DOHH2 (cell line): ENCODE results near the gene ARHGAP19.
A peak's percentile ranks its signal among the peaks of the same experiment; 100 is the strongest.

ENCODE experiments used
- H3F3A ChIP-seq: fragments of 200-600 bp; sonication (generic), shearing (Covaris generic); 2 replicates; pipeline ENCODE4 v1.6.0; 2016; ENCODE audit warnings: antibody characterized with exemption, mild to moderate bottlenecking; ENCODE audit not compliant: control insufficient read depth, insufficient read depth
- H3K27ac ChIP-seq: fragments of 200-600 bp; sonication (generic); 2 replicates; pipeline ENCODE4 v1.5.1; 2014; ENCODE audit warnings: low read depth, mild to moderate bottlenecking, low read length, moderate library complexity
- H3K27me3 ChIP-seq: fragments of 200-600 bp; sonication (generic); 2 replicates; pipeline ENCODE4 v1.6.1; 2014; ENCODE audit warnings: mild to moderate bottlenecking, low read length, mixed read lengths; ENCODE audit not compliant: control insufficient read depth
- H3K36me3 ChIP-seq: fragments of 200-600 bp; sonication (generic); 2 replicates; pipeline ENCODE4 v1.6.1; 2014; ENCODE audit warnings: mild to moderate bottlenecking, low read length, moderate library complexity, mixed read lengths; ENCODE audit not compliant: control insufficient read depth
- H3K4me1 ChIP-seq: fragments of 200-600 bp; sonication (generic); 2 replicates; pipeline ENCODE4 v1.6.1; 2014; ENCODE audit warnings: mild to moderate bottlenecking, low read length, mixed read lengths; ENCODE audit not compliant: control insufficient read depth
- H3K4me2 ChIP-seq: fragments of 200-600 bp; sonication (generic); 2 replicates; pipeline ENCODE4 v1.6.0; 2014; ENCODE audit warnings: mild to moderate bottlenecking, low read length, moderate library complexity
- H3K4me3 ChIP-seq: fragments of 200-600 bp; sonication (generic); 2 replicates; pipeline ENCODE4 v1.5.1; 2014; ENCODE audit warnings: mild to moderate bottlenecking, low read length, mixed read lengths
- H3K79me2 ChIP-seq: fragments of 200-600 bp; sonication (generic); 2 replicates; pipeline ENCODE4 v1.6.1; 2014; ENCODE audit warnings: mild to moderate bottlenecking, low read length, mixed read lengths; ENCODE audit not compliant: control insufficient read depth
- H3K9me2 ChIP-seq: fragments of 200-600 bp; sonication (generic); replicated peaks from 2 replicates; pipeline ENCODE4 v1.6.1; 2014; ENCODE audit warnings: mild to moderate bottlenecking, low read length, mixed read lengths; ENCODE audit not compliant: control insufficient read depth
- H3K9me3 ChIP-seq: fragments of 200-600 bp; sonication (generic); 2 replicates; pipeline ENCODE4 v1.6.1; 2014; ENCODE audit warnings: antibody characterized with exemption, low read length, mixed read lengths; ENCODE audit not compliant: control insufficient read depth, insufficient read depth
- H4K20me1 ChIP-seq: fragments of 200-600 bp; sonication (generic); 2 replicates; pipeline ENCODE4 v1.6.0; 2014; ENCODE audit warnings: low read depth, mild to moderate bottlenecking, antibody characterized with exemption, low read length, moderate library complexity; ENCODE audit not compliant: control insufficient read depth, insufficient read depth
- CTCF ChIP-seq: fragments of 200-600 bp; sonication (generic); IDR thresholded peaks from one replicate; pipeline ENCODE4 v1.5.1; 2014; ENCODE audit warnings: antibody characterized with exemption, mild to moderate bottlenecking, low read depth, low read length; ENCODE audit not compliant: poor library complexity, severe bottlenecking
- EZH2phosphoT487 ChIP-seq: fragments of 200-600 bp; sonication (generic); IDR thresholded peaks from 2 replicates; pipeline ENCODE4 v1.6.1; 2017; ENCODE audit warnings: borderline replicate concordance, mild to moderate bottlenecking, antibody characterized with exemption, low read length, moderate library complexity, mixed read lengths

Gene ARHGAP19

GRCh38 chr10:97279121-97279815, 13.2 kb downstream of the ARHGAP19 start:
- Histone ChIP-seq H4K20me1 (peaks cover 4% of the 10 kb centered on the region; the same call in 1 of the 2 replicates), H3K4me2 (no peak overlapping the region; the same call in 1 of the 2 replicates), H3K9me2 (no peaks in the 10 kb centered on the region), H3K27me3 (no peaks in the 10 kb centered on the region), H3K4me1 (peaks cover 24% of the 10 kb centered on the region), H3K27ac (no peak overlapping the region), H3K79me2 (peaks cover 69% of the 10 kb centered on the region), H3K36me3 (peaks cover 4% of the 10 kb centered on the region; the same call in 1 of the 2 replicates), H3F3A (peaks cover 9% of the 10 kb centered on the region), H3K9me3 (no peaks in the 10 kb centered on the region), H3K4me3 (no peak overlapping the region)
- TF ChIP-seq EZH2phosphoT487 = no peak
- TF ChIP-seq CTCF = no peak

GRCh38 chr10:97278491-97278989, 13.9 kb downstream of the ARHGAP19 start:
- no peaks in the 10 kb centered on the region for H3K27me3 ChIP-seq
- H3K4me3 ChIP-seq = peak overlapping the region; percentile 50
- TF ChIP-seq CTCF (no peak), EZH2phosphoT487 (no peak)
- peaks cover 9% of the 10 kb centered on the region for H3K36me3 ChIP-seq
- H3K9me3 ChIP-seq = no peaks in the 10 kb centered on the region
- peak overlapping the region; percentile 9; the same call in 1 of the 2 replicates for H3K27ac ChIP-seq
- H4K20me1 ChIP-seq = peaks cover 4% of the 10 kb centered on the region; the same call in 1 of the 2 replicates
- H3K79me2 ChIP-seq = peaks cover 70% of the 10 kb centered on the region
- peak overlapping the region; percentile 59 for H3K4me2 ChIP-seq
- no peaks in the 10 kb centered on the region for H3K9me2 ChIP-seq
- H3K4me1 ChIP-seq = peaks cover 24% of the 10 kb centered on the region
- peaks cover 9% of the 10 kb centered on the region for H3F3A ChIP-seq

GRCh38 chr10:97277551-97277950, 14.9 kb downstream of the ARHGAP19 start:
- peaks cover 71% of the 10 kb centered on the region for H3K79me2 ChIP-seq
- H3K4me1 ChIP-seq = peaks cover 24% of the 10 kb centered on the region
- peak overlapping the region; percentile 59 for H3K4me2 ChIP-seq
- no peaks in the 10 kb centered on the region for H3K9me3 ChIP-seq
- no peaks in the 10 kb centered on the region for H3K9me2 ChIP-seq
- H3K27me3 ChIP-seq = no peaks in the 10 kb centered on the region
- peak overlapping the region; percentile 50 for H3K4me3 ChIP-seq
- peak overlapping the region; percentile 9; the same call in 1 of the 2 replicates for H3K27ac ChIP-seq
- H3F3A ChIP-seq = peaks cover 9% of the 10 kb centered on the region
- peaks cover 10% of the 10 kb centered on the region for H3K36me3 ChIP-seq
- TF ChIP-seq CTCF = no peak
- TF ChIP-seq EZH2phosphoT487 = no peak
- H4K20me1 ChIP-seq = peaks cover 4% of the 10 kb centered on the region; the same call in 1 of the 2 replicates
